Stimulated activated CD8-positive, alpha-beta memory T cell treated with anti-CD3 and anti-CD28 coated beads, Interleukin-12 subunit alpha, Interleukin-12 subunit beta, amount 100 ng/mL, for 4 hours (primary cell): Measurements from ENCODE around the gene ATRNL1.
"Not testable (repeated sequence)": the region's sequence is repeated elsewhere in the genome, so short reads cannot be mapped to it uniquely, and the experiment has no call there.

Source experiments
- DNase-seq: peaks from one replicate; pipeline ENCODE4 v3.0.0-alpha.2; 2020; ENCODE audit warnings: low read depth

The ATRNL1 gene

GRCh38 chr10:115606741-115607140, 513.6 kb downstream of the ATRNL1 start:
- DNase-seq: no peak

- no peak for DNase-seq
These were observed 531.3 kb downstream of the ATRNL1 start for GRCh38 chr10:115624448-115624847.

- DNase-seq: no peak
These were observed 535.5 kb downstream of the ATRNL1 start for GRCh38 chr10:115628616-115629015.

- no peak for DNase-seq
These were observed 545.1 kb downstream of the ATRNL1 start for GRCh38 chr10:115638246-115638645.

GRCh38 chr10:115649217-115649616, 556.1 kb downstream of the ATRNL1 start:
- DNase-seq: no peak

GRCh38 chr10:115653473-115653872, 560.3 kb downstream of the ATRNL1 start:
- no peak for DNase-seq

- no peak for DNase-seq
These were observed 561.8 kb downstream of the ATRNL1 start for GRCh38 chr10:115654961-115655360.

GRCh38 chr10:115657161-115657860, 564.1 kb downstream of the ATRNL1 start:
- DNase-seq: no peak

GRCh38 chr10:115659616-115660015, 566.5 kb downstream of the ATRNL1 start:
- no peak for DNase-seq

- no peak for DNase-seq
These were observed 567.2 kb downstream of the ATRNL1 start for GRCh38 chr10:115660391-115660790.

- DNase-seq: no peak
These were observed 569.3 kb downstream of the ATRNL1 start for GRCh38 chr10:115662422-115662821.

- DNase-seq: no peak
These were observed 572.4 kb downstream of the ATRNL1 start for GRCh38 chr10:115665549-115665948.

- DNase-seq: no peak
These were observed 581.3 kb downstream of the ATRNL1 start for GRCh38 chr10:115674496-115674895.

- DNase-seq: no peak
These were observed 603.6 kb downstream of the ATRNL1 start for GRCh38 chr10:115696747-115697146.

GRCh38 chr10:115706026-115706425, 612.9 kb downstream of the ATRNL1 start:
- no peak for DNase-seq

GRCh38 chr10:115706488-115707076, 613.4 kb downstream of the ATRNL1 start:
- no peak for DNase-seq

- DNase-seq: no peak
These were observed 617.0 kb downstream of the ATRNL1 start for GRCh38 chr10:115710136-115710535.

- DNase-seq: no peak
These were observed 618.1 kb downstream of the ATRNL1 start for GRCh38 chr10:115711306-115711705.

- DNase-seq: no peak
These were observed 627.0 kb downstream of the ATRNL1 start for GRCh38 chr10:115720121-115720520.

GRCh38 chr10:115727129-115727528, 634.0 kb downstream of the ATRNL1 start:
- no peak for DNase-seq

GRCh38 chr10:115744089-115744488, 650.9 kb downstream of the ATRNL1 start:
- no peak for DNase-seq

- no peak for DNase-seq
These were observed 652.8 kb downstream of the ATRNL1 start for GRCh38 chr10:115745943-115746342.

GRCh38 chr10:115747811-115748210, 654.6 kb downstream of the ATRNL1 start:
- DNase-seq: no peak

- DNase-seq: not testable (repeated sequence)
These were observed 665.3 kb downstream of the ATRNL1 start for GRCh38 chr10:115758488-115758887.
